ENCODE measurements around the gene TGFBR3.
A peak's percentile ranks its signal among the peaks of the same experiment; 100 is the strongest.

The TGFBR3 gene

DNA sequence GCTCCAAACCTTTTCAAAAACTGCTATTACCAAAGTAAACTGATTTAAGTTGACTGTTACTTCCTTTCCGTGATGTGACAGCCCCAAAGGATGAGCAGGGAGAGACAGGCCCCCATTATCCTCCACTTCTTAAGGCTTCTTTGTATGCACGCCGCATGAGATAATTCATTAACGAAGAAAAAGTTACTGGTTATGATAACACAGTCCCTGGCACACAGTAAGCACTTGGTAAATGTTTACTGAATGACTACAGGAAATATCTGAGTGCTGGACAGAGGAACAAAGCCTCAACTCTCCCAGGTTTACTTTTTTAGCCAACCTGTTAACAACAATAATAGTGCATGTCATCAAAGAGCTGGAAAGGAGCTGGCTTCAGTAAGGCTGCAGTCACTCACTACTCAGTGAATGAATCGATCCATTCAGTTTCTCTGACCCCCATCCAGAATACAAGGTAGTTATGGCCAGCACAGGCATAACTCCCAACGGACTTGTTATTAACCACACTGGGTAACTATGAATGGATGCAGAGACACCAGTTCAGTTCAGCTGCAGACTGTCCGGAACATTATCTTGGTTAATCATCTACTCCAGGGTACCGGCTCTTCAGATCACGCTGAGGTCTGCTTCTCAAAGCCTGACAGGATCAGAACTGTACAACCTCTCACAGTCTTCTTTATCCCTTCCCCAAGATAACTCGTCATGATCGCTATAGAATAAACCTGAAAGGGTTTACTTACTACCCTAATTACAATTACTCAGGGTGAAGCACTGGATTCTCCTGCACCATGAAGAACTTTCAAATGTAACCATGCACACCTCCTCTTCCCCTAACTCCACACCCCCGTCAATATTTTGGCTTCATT lies 58.3 kb downstream of the TGFBR3 start:
- no peak for DNase-seq (ENCODE audit: low read depth in 1 of 2, low spot score in 1 of 2)

DNA sequence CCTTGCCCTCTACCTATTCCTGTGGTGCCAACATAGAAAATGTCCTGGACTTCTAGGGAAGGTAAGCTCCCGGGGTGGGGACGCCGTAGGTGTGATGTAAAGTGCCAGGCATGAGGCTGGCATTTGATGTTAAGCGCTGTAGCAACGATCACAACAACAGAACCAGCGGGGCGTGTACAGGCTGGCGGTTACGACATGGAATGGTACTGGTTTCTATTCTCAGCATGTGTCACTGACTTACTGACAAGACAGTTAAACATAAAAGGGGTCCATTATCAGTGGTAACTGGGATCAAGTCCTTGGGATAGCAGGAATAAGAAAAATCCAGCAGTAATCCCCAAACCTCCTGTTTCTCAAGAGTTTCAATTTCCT lies 58.9 kb downstream of the TGFBR3 start:
- DNase-seq (ENCODE audit: low read depth in 1 of 2, low spot score in 1 of 2): no peak

DNA sequence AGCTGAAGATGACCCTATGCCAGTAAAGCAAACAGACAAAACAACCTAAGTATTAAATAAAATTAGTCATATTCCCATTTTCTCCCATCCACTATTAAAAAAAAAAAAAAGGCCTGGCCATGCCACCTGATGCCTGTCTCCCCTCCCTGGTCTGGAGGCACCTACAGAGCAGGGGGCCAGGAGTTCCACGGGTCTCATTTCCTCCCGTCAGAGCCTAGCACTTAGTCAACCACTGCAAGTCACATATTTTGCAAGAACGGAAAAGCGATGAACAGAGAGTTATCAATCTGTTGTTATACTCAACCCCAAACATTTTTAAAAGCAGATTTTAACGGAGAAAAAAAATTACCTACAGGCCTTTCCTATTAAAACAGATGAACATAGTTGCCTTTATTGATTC lies 59.3 kb downstream of the TGFBR3 start:
- DNase-seq (ENCODE audit: low read depth in 1 of 2, low spot score in 1 of 2): no peak

DNA sequence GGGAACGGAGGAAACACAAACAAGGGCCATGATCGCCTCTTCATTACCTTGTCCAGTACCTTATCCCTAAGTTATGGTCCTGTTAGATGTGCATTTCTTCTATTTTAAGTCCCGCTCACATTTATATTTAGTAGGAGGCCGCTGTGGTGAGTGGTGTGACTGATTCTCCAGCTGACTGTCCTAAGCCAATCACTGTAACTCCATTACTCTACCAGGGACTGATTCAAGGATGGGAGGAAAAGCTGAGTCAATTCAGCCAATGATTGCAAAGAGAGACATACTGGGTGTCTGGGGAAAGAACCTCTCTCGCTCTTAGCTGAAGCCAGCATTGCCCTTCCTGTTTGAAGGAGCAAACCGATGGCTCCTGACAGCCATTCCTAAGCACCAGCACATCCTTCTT lies 59.7 kb downstream of the TGFBR3 start:
- DNase-seq (ENCODE audit: low read depth in 1 of 2, low spot score in 1 of 2): no peak

DNA sequence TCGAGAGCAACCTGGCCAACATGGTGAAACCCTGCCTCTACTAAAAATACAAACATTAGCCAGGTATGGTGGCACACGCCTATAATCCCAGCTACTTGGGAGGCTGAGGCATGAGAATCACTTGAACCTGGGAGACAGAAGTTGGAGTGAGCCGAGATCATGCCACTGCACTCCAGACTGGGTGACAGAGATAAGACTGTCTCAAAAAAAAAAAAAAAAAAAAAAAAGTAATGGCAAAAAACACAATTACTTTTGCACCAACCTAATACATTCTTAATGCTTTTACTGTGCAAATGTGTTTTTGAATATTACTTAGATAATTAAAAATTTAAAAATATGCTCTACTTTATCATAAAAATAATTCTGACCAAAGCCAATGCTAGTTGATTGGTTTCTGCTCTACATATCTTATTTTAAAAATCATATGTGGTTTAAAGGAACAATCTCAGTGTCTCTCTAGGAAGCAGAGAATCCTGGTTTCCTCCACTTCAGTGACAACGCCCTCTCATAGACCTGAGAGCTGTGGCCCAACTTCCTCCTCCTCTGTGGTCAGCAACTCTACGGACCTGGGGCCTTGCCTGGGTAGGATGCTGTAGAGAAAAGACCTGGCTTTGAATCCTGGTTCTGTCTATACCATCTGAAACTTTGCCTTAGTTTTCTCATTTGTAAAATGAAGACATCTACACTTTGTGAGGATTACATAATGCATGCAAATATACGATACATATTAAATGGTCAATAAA lies 64.7 kb downstream of the TGFBR3 start:
- no peak for DNase-seq (ENCODE audit: low read depth in 1 of 2, low spot score in 1 of 2)

DNA sequence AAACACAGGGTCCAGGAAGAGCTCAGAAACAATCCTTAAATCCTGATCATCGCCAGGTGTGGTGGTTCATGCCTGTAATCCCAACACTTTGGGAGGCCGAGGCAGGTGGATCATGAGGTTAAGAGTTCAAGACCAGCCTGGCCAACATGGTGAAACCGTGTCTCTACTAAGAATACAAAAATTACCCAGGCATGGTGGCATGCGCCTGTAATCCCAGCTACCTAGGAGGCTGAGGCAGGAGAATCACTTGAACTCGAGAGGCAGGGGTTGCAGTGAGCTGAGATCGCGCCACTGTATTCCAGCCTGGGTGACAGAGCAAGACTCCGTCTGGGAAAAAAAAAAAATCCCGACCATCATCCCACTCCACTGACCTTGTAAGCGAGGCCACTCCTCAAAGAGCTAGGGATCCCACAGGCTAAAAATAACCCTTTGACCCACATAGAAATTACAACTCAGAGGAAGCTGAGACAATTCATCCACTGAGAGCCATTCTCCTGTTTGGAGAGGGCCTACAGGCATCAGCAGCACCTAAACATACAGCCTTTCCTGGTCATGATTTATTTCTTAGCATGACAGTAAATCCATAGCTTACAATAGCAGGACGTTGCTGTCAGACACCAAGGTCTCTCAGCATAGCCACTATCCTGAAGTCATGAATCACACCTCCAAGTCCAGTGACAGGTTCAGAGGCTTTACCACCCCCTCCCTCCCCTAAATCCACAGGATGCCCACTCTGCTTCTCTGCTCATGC lies 66.7 kb downstream of the TGFBR3 start:
- no peak for DNase-seq (ENCODE audit: low read depth in 1 of 2, low spot score in 1 of 2)

DNA sequence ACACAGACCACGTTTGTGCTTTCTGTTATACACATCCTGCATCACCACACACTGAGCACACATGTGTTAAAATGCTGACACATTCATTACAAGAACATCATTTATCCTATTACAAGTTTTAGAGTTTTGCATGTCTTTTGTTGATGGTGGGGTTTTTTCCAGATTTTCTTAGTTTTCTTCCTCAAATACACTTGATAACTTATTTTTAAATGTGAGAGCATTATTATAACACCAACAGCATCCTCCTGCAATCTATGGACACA lies 67.3 kb downstream of the TGFBR3 start:
- no peak for DNase-seq (ENCODE audit: low read depth in 1 of 2, low spot score in 1 of 2)

DNA sequence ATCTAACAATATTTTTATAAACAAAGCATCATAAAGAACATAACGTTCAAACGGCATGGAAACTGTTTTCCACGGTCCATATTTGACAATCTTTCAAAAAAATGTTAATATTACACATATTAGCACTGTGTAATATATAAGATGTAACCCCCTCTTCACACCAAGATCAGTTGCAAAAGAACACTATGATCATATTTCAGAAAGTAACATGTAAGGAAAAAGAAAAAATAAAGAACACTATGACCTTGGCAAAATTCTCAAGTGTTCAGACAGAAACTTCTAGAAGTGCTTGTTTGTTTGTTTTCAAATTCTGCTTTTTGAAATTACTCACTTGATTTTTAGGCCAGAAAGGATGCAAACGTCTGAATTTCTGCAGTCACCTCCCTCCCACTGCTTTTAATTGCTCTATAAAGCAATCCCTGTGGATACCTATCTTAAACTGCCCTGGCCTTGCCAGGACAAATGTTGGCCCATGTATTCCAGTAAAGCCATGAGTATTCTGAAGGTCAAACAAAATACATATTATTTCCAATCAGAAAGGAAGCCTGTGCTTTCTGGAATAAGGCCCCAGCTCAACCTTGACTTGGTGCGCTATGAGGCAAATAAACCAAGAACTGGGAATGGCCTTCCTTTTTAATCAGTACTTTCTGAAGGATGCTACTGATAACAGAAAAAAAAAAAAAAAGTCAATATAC lies 68.6 kb downstream of the TGFBR3 start:
- no peak for DNase-seq (ENCODE audit: low read depth in 1 of 2, low spot score in 1 of 2)

DNA sequence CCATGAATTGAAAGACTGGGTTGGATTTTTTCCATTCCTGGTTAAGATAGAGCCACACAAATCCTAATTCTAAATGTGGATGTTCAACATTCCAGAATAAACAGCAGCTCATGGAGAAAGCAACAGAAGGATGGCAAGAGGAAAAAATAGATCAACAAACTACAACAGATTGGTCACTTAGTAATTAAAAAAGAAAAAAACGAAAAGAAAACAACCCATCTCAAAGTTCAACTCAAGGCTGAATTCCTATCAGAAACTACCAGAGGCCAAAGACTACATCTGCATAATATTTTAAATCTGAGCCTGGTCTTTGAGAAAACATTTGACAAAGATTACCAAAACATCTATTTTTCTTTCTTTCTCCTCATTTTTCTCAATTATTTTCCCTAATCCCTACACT lies 69.9 kb downstream of the TGFBR3 start:
- no peak for DNase-seq (ENCODE audit: low read depth in 1 of 2, low spot score in 1 of 2)

DNA sequence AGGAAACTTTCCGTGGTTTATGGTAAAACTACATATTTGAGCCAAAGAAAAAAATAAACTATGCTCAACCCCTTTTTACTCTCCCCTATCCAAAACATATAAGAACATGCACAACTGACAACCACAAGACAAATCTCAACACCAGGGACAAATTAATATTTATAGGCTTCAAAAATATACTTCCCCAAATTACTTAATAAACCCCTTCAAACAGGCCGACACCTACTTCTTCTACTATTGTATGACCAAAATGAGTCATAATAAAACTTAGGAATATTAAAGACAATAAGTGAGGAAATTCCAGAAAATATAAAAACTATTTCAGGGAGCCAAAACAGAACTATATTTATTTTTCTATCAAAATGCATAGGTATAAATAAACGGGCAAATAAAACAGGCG lies 71.5 kb downstream of the TGFBR3 start:
- no peak for DNase-seq (ENCODE audit: low read depth in 1 of 2, low spot score in 1 of 2)

DNA sequence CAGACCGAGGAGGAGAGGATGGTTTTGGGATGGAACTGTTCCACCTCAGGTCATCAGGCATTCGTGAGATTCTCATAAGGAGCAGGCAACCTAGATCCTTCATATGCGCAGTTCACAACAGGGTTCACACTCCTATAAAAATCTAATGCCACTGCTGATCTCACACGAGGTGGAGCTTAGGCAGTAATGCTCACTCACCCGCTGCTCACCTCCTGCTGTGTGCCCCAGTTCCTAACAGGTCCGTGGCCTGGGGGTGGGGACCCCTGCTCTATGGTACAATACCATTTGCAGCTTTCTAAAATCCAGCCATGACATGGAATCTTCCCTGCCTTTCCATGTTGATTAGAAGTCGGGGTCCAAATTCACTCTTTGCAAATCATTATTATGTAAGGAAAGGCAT lies 72.1 kb downstream of the TGFBR3 start:
- no peak for DNase-seq (ENCODE audit: low read depth in 1 of 2, low spot score in 1 of 2)

DNA sequence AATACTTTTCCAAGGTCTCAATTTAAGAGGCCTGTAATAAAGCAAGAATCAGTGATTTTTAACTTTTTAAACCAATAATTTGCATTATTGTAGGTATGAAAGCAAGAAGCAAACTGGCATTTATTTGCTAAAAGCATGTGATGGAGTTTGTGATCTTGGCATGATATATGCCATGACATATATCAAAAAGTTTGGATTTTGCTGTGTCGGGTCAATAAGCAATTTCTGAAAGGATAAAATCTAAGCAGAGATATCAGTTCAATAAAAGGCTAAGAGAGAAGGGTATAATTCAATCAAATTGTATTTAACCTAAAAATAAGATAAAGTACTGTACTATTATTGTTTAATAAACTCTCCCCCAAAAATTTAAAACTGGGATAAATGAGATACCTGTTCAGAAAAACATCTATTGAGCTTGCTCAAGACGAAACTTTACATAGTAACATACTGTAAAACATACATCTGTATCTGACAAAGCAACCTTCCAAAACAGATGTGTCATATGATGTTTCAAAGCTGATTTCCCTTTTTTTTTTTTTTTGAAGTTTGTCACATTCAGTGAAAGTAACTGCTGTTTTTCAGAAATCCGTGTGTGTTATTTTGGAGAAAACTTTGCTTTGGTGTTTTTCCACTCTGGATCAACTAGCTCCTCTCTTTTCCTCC lies 74.5 kb downstream of the TGFBR3 start:
- no peak for DNase-seq (ENCODE audit: low read depth in 1 of 2, low spot score in 1 of 2)

DNA sequence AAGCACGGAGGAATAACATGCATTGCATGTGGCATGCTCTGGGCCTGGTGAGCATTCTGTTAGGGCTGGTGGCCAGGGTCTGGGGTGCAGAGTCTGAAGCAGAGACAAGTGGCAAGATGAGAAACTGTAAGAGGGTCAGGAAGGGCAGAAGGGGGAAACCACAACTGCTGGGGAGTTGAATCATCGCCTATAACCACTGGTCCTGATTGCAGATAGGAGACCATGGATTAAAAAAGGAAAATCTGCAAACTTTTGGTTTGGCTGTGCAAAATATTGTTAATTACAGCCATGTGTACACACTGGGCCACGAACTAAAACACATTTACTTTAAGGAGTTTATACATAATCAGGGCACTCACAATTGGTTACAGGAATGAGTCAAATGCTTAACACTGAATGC lies 76.6 kb downstream of the TGFBR3 start:
- no peak for DNase-seq (ENCODE audit: low read depth in 1 of 2, low spot score in 1 of 2)

DNA sequence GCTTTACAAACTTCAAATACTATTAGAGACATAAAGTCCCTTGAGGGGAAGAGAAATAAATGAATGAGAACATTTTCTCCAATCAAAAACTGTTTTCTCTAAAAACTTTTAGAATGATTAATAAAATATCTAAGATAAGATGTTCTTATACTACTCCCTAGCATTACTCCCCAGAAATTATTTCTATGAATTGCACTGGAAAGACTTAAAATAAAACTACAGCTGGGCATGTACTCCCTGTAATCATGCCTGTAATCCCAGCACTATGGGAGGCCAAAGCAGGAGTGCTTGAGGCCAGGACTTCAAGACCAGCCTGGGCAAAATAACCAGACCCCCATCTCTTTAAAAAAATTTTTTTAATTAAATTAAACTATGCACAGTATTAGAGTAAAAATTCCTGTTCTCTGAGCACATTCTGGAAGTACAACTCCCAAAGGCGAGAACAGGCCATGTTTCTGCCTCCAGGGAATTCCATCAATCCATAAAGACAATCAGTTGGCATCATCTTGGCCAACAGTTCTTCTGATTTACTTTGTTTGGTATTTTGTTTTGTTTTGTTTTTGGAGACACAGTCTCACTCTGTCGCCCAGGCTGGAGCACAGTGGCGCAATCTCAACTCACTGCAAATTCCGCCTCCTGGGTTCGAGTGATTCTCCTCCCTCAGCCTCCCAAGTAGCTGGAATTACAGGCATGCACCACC lies 77.9 kb downstream of the TGFBR3 start:
- DNase-seq (ENCODE audit: low read depth in 1 of 2, low spot score in 1 of 2): no peak

DNA sequence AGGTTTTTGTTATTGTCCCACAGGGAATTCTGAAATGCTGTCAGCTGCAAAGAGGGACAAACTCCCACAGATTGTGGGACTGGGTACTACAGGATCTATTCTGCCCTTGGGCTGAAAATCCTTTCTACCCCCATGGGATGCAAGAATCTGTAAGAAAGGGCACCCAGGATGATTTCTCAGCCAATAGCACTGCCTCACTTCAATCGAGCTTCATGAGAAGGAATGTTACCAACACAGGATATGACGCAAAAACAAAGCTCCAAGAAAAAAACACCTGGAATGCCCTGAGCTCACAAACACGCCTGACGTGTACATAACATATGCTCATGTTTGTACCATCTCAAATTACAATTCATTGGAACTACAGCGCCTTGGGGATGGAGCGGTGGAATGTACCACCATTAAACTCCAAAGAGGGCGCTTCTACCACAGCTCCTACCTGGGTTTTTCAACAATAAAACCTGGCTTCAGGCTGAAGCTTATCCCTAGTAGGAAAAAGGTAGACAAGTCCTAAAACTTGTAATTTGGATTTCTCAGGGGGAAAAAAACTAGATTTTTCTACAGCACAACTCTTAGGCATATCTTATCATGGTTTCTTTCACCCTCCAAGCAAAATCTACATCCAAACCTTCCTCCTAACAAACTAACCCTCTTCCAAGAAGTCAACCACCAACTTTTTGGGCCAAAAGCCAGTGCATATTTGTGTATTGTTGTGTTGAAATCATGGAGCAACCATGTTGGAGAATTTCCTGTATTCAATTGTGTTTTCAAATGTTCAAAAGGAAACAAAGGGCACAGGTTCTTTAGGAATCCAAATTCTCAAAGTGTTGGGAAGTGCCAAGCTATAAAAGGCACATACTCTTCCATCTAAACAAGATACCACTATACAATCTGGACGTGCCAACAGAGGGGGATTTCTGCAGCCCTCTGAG lies 78.9 kb downstream of the TGFBR3 start:
- DNase-seq (ENCODE audit: low read depth in 1 of 2, low spot score in 1 of 2): no peak

DNA sequence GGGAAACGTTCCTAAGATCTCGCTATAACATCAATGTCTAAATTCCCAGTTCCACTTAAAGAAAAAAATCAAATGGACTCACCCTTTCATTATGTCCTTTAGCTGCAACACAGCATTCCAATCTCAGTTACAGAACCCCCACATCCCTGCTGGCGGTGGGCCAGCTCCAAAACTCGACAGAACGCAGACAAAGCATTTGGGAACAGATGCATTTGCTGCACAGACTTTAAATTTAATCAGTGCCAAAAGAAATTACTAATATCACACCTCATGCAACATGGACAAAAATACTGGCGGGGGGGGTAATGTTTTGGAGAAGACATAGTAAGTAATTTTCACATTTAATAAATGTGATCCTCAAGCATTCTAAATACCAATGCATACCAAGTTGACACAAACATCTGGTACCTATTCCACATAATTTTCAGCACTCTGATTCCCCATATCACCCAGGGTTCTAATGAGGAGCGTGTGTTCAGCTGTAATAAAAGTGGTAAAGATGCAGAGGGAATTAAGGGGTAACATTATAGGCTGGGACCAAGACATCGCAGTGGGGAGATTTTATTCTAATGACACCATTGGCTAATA lies 79.7 kb downstream of the TGFBR3 start:
- no peak for DNase-seq (ENCODE audit: low read depth in 1 of 2, low spot score in 1 of 2)

DNA sequence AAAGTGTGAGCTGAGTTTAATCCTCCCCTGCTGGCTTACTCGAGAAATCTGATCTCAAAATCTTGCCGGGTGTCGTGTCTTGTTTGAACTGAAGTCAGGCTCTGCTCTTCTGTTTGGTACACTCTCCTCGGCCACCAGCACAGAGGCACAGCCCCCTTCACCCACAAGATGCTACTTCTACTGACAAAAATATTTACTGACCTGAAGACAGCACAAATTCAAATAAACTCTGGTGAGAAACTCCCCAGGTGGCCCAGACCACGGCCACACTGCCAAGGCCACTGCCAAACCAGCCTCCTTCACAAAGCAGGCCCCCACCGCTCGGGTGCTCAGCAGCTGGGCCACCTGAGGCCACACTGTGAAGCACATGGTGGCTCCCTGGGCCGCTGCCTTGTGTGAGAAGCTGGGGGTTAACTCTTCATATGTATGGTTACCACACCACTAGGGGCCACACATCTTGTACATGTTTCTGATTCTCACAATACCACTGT lies 80.6 kb downstream of the TGFBR3 start:
- no peak for DNase-seq (ENCODE audit: low read depth in 1 of 2, low spot score in 1 of 2)

DNA sequence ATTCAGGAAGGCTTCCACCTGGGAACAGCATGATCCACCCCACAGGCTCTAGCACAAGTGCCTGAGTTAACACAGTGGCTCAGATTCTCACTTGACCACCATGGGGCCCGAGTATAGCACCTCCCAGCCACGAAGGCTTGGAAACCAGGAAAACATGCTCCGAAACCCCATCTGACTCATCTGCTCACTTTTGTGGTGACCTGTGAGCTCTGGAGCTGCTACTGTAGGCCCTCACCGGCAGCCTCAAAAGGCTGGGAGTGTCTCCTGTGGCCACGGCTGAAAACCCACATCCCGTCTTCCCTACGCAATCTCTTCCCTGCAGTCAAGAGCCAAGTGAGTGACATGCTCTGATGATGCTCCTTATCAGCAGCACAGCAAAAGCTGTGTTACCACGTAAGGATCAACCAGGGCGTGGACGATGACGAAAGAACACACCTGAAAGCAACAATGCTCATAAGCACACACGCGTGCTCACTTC lies 81.4 kb downstream of the TGFBR3 start:
- DNase-seq (ENCODE audit: low read depth in 1 of 2, low spot score in 1 of 2): peak; percentile 26 to 51
